Measurements from ENCODE around the gene RXRA.
"Not testable (repeated sequence)": the region's sequence is repeated elsewhere in the genome, so short reads cannot be mapped to it uniquely, and the experiment has no call there.

Gene RXRA

GRCh38 chr9:134306636-134307600 lies 19.3 kb upstream of the RXRA start:
- H3K27me3 ChIP-seq (ENCODE audit: insufficient read depth, low read length, poor library complexity) = no peaks in the 10 kb centered on the region
- no peak for DNase-seq
- ATAC-seq (ENCODE audit: insufficient read depth, low read depth) = no peak

GRCh38 chr9:134307674-134308638 lies 18.3 kb upstream of the RXRA start:
- DNase-seq (no peak), ATAC-seq (ENCODE audit: insufficient read depth, low read depth) (no peak)
- H3K27ac ChIP-seq (ENCODE audit: low read length) = no peak overlapping the region
- no peaks in the 10 kb centered on the region for H4K20me1 ChIP-seq (ENCODE audit: insufficient read depth, low read length)
- H3K27me3 ChIP-seq (ENCODE audit: insufficient read depth, low read length, poor library complexity) = no peaks in the 10 kb centered on the region
- no peak overlapping the region for H2AFZ ChIP-seq (ENCODE audit: low read depth, low read length)
- no peak overlapping the region for H3K4me2 ChIP-seq (ENCODE audit: insufficient read depth, low read length)
- no peaks in the 10 kb centered on the region for H3K36me3 ChIP-seq (ENCODE audit: insufficient read depth, low read length)
- no peak overlapping the region for H3K4me3 ChIP-seq (ENCODE audit: low read depth in 1 of 2, low read length in 2 of 2)
- no peaks in the 10 kb centered on the region for H3K4me1 ChIP-seq (ENCODE audit: insufficient read depth, low read length)
- no peaks in the 10 kb centered on the region for H3K9me3 ChIP-seq (ENCODE audit: insufficient read depth, low read length, severe bottlenecking)
- no peak for TF ChIP-seq EZH2 (IDR thresholded peaks at IDR 0.05; ENCODE audit: borderline replicate concordance, low read depth, low read length, severe bottlenecking)
- TF ChIP-seq CTCF (IDR thresholded peaks at IDR 0.05; ENCODE audit: borderline replicate concordance, extremely low read depth, low read length, poor library complexity, severe bottlenecking) = no peak
- H3K9ac ChIP-seq (ENCODE audit: low read depth, low read length) = no peak overlapping the region
- H3K79me2 ChIP-seq (ENCODE audit: insufficient read depth, low read length) = no peaks in the 10 kb centered on the region

More at GRCh38 chr9:134306636-134307600, 19.3 kb upstream of the RXRA start:
- H4K20me1 ChIP-seq (ENCODE audit: insufficient read depth, low read length) = no peaks in the 10 kb centered on the region
- TF ChIP-seq EZH2 (IDR thresholded peaks at IDR 0.05; ENCODE audit: borderline replicate concordance, low read depth, low read length, severe bottlenecking) = no peak
- no peak for TF ChIP-seq CTCF (IDR thresholded peaks at IDR 0.05; ENCODE audit: borderline replicate concordance, extremely low read depth, low read length, poor library complexity, severe bottlenecking)
- no peak overlapping the region for H3K4me3 ChIP-seq (ENCODE audit: low read depth in 1 of 2, low read length in 2 of 2)
- H3K79me2 ChIP-seq (ENCODE audit: insufficient read depth, low read length) = no peaks in the 10 kb centered on the region
- no peaks in the 10 kb centered on the region for H3K36me3 ChIP-seq (ENCODE audit: insufficient read depth, low read length)
- no peak overlapping the region for H3K27ac ChIP-seq (ENCODE audit: low read length)
- no peak overlapping the region for H2AFZ ChIP-seq (ENCODE audit: low read depth, low read length)
- H3K9ac ChIP-seq (ENCODE audit: low read depth, low read length) = no peak overlapping the region
- H3K4me2 ChIP-seq (ENCODE audit: insufficient read depth, low read length) = no peak overlapping the region
- no peaks in the 10 kb centered on the region for H3K4me1 ChIP-seq (ENCODE audit: insufficient read depth, low read length)
- no peaks in the 10 kb centered on the region for H3K9me3 ChIP-seq (ENCODE audit: insufficient read depth, low read length, severe bottlenecking)

GRCh38 chr9:134308639-134309220 lies 17.5 kb upstream of the RXRA start:
- H3K36me3 ChIP-seq (ENCODE audit: insufficient read depth, low read length); H3K4me3 ChIP-seq (ENCODE audit: low read depth in 1 of 2, low read length in 2 of 2); H3K4me1 ChIP-seq (ENCODE audit: insufficient read depth, low read length); ATAC-seq (ENCODE audit: insufficient read depth, low read depth); DNase-seq; H3K4me2 ChIP-seq (ENCODE audit: insufficient read depth, low read length); H3K79me2 ChIP-seq (ENCODE audit: insufficient read depth, low read length); H3K27me3 ChIP-seq (ENCODE audit: insufficient read depth, low read length, poor library complexity); H3K9me3 ChIP-seq (ENCODE audit: insufficient read depth, low read length, severe bottlenecking); H3K9ac ChIP-seq (ENCODE audit: low read depth, low read length); H4K20me1 ChIP-seq (ENCODE audit: insufficient read depth, low read length); H2AFZ ChIP-seq (ENCODE audit: low read depth, low read length); H3K27ac ChIP-seq (ENCODE audit: low read length): not testable (repeated sequence)
